ENCODE data around the gene TAB2.

DNA sequence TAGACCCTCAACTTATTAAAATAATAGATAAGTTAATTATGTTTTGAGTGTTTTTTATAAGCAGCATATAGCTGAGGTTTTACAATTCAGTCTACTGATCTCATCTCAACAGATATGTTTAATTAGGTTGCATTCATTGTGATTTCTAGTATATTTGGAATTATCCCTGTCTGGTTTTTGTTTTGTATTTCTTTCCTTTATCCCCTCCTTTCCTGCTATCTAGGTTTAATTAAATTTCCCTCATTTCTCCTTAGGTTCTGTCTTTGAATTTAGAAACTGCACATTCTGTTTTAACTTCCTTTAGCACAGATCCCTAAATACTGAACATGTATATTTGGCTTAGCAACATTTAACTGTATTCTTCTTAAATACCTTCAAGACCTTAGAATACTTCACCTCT lies 77.7 kb downstream of the TAB2 start:
- TF ChIP-seq EZH2 (IDR thresholded peaks at IDR 0.05; ENCODE audit: low read length, unreplicated experiment) (no peak), CTCF (conservative IDR thresholded peaks at IDR 0.05; ENCODE audit: low read depth, low read length) (no peak)
